NB4 (cell line): ENCODE results near the gene LEMD2.

Source experiments
- DNase-seq: peaks from one replicate; pipeline ENCODE4 v3.0.0; 2010; ENCODE audit warnings: low read depth
- H3K4me3 ChIP-seq: one replicate; pipeline ENCODE4 v1.5.1; 2011; ENCODE audit warnings: mild to moderate bottlenecking, low read depth, low read length, moderate library complexity
- CTCF ChIP-seq: IDR thresholded peaks from one replicate; pipeline ENCODE4 v1.5.1; 2012; ENCODE audit warnings: low read depth, low read length
- MAX ChIP-seq: IDR thresholded peaks from 2 replicates; pipeline ENCODE4 v1.6.1; 2011; ENCODE audit warnings: low read depth, low read length
- MYC ChIP-seq: IDR thresholded peaks from 2 replicates; pipeline ENCODE4 v1.6.1; 2011; ENCODE audit warnings: low read depth, low read length
- POLR2A ChIP-seq: IDR thresholded peaks from 2 replicates; pipeline ENCODE4 v1.6.1; 2011; ENCODE audit warnings: mild to moderate bottlenecking; ENCODE audit not compliant: insufficient read length; ENCODE audit errors: extremely low read depth

Gene LEMD2

GRCh38 chr6:33762713-33763112 lies 26.2 kb downstream of the LEMD2 start:
- TF ChIP-seq MYC (no peak), MAX (no peak), POLR2A (no peak), CTCF (no peak)
- no peak for DNase-seq
- H3K4me3 ChIP-seq = no peak overlapping the region

GRCh38 chr6:33761922-33762629 lies 26.9 kb downstream of the LEMD2 start:
- TF ChIP-seq POLR2A (no peak), MAX (0 out of 2 replicates have a peak, but pooled peaks have one; percentile 5), CTCF (peak; percentile 90), MYC (0 out of 2 replicates have a peak, but pooled peaks have one; percentile 22)
- DNase-seq = peak; percentile 80
- no peak overlapping the region for H3K4me3 ChIP-seq

GRCh38 chr6:33761581-33761921 lies 27.4 kb downstream of the LEMD2 start:
- no peak for TF ChIP-seq MAX
- no peak for TF ChIP-seq MYC
- no peak for TF ChIP-seq POLR2A
- no peak for TF ChIP-seq CTCF

GRCh38 chr6:33759887-33760629 lies 28.9 kb downstream of the LEMD2 start:
- H3K4me3 ChIP-seq = no peak overlapping the region
- TF ChIP-seq CTCF (no peak), POLR2A (no peak), MAX (no peak), MYC (no peak)
- no peak for DNase-seq

More at GRCh38 chr6:33761581-33761921, 27.4 kb downstream of the LEMD2 start:
- DNase-seq = no peak
- no peak overlapping the region for H3K4me3 ChIP-seq

GRCh38 chr6:33758815-33759216 lies 30.1 kb downstream of the LEMD2 start:
- TF ChIP-seq MYC (no peak), MAX (no peak), CTCF (no peak), POLR2A (no peak)
- no peak overlapping the region for H3K4me3 ChIP-seq
- no peak for DNase-seq
